Body of pancreas (tissue), 4 donors: ENCODE measurements around the gene NUTF2. TPM values are rescaled to one million over a fixed set of nuclear protein-coding genes. Genes with fewer than 3 reads are reported as not detected.

Source experiments
- ATAC-seq: fragments of 150-250 bp; one replicate; pipeline ENCODE4 v1.9.1; 2016
- DNase-seq, 4 donors: peaks; one replicate each; pipeline ENCODE4 v3.0.0-alpha.2; 2019
- H3K27ac ChIP-seq, 4 donors: fragments of 200-600 bp; sonication (generic); 1 replicate in 3 of 4; 2 replicates in 1 of 4; pipeline versions ENCODE4 v1.5.1 to v1.6.1; 2016 to 2019; ENCODE audit warnings: mild to moderate bottlenecking in 1 of 4, mixed read lengths in 1 of 4, moderate library complexity in 1 of 4
- H3K27me3 ChIP-seq, 2 donors: fragments of 200-600 bp; sonication (generic); one replicate each; pipeline ENCODE4 v1.6.0; 2016; ENCODE audit warnings: mild to moderate bottlenecking in 1 of 2
- H3K36me3 ChIP-seq, 2 donors: fragments of 200-600 bp; sonication (generic); replicated peaks in 1 of 2; 2 replicates each; pipeline ENCODE4 v1.5.1; 2016; ENCODE audit warnings: low read depth in 2 of 2; ENCODE audit not compliant: insufficient read depth in 1 of 2
- H3K4me1 ChIP-seq: fragments of 200-600 bp; sonication (generic); one replicate; pipeline ENCODE4 v1.6.0; 2016
- H3K4me3 ChIP-seq, 2 donors: fragments of 200-600 bp; sonication (generic); 1 replicate in 1 of 2; 2 replicates in 1 of 2; pipeline ENCODE4 v1.5.1; 2016 to 2019
- H3K9me3 ChIP-seq, 3 donors: fragments of 200-600 bp; sonication (generic); 1 replicate in 2 of 3; 2 replicates in 1 of 3; pipeline ENCODE4 v1.5.1; 2016
- CTCF ChIP-seq, 7 experiments: fragments of 450-650 bp in 4 of 7; fragments of 200-600 bp in 3 of 7; sonication (generic) in 3 of 7; IDR thresholded peaks; one replicate each; pipeline ENCODE4 v1.5.1; 2016 to 2019; ENCODE audit warnings: antibody characterized with exemption in 7 of 7
- POLR2A ChIP-seq, 3 donors: fragments of 450-650 bp; IDR thresholded peaks; one replicate each; pipeline ENCODE4 v1.6.1; 2016; ENCODE audit warnings: antibody characterized with exemption in 3 of 3, mild to moderate bottlenecking in 2 of 3
- WGBS, 2 donors: methylation state at CpG; one replicate each; pipeline ENCODE4 v1.1.5; 2017; 5-methylcytosine and 5-hydroxymethylcytosine counted together
- intact Hi-C: fragments of 100-400 bp; cut with DNase I; formaldehyde crosslinking; loops from one replicate; pipeline ENCODE4 v1.15.1; 2023
- total RNA-seq, 2 donors: library from RNA; depleted of rRNA; stranded (reverse); fragments of >200 nt; gene quantifications; one replicate each; pipeline ENCODE4 v1.1.0, GENCODE V29; 2016

NUTF2 gene
- total RNA-seq, 2 donors from 2014 or later: 39.2 to 42.8 TPM

GRCh38 chr16:67877064-67877463 is 30.3 kb downstream of the NUTF2 start:
- H3K36me3 ChIP-seq: peaks cover 21 to 41% of the 10 kb centered on the region in 2 donors
- peaks cover 25% of the 10 kb centered on the region for H3K4me1 ChIP-seq
- no peaks in the 10 kb centered on the region for H3K9me3 ChIP-seq
- ATAC-seq (no peak), DNase-seq (no peak)
- no peak overlapping the region for H3K4me3 ChIP-seq
- no peak for TF ChIP-seq CTCF (IDR thresholded peaks at IDR 0.05)
- no peak for TF ChIP-seq POLR2A (IDR thresholded peaks at IDR 0.05)
- 92 to 100% methylated on average over 1 to 11 of the region's 11 CpGs for WGBS, 2 donors
- H3K27me3 ChIP-seq: no peaks in the 10 kb centered on the region
- intact Hi-C loops: no loop called here
- H3K27ac ChIP-seq: no peak overlapping the region

GRCh38 chr16:67878232-67878631 is 31.5 kb downstream of the NUTF2 start:
- WGBS, 2 donors: 81 to 82% methylated on average over 5 to 6 of the region's 6 CpGs
- DNase-seq (no peak), ATAC-seq (no peak)
- Histone ChIP-seq H3K27me3 (no peaks in the 10 kb centered on the region), H3K4me3 (no peak overlapping the region), H3K9me3 (no peaks in the 10 kb centered on the region), H3K36me3 (peaks cover 21 to 46% of the 10 kb centered on the region in 2 donors), H3K4me1 (peaks cover 20% of the 10 kb centered on the region), H3K27ac (no peak overlapping the region)
- intact Hi-C loops: no loop called here
- no peak for TF ChIP-seq CTCF (IDR thresholded peaks at IDR 0.05)
- TF ChIP-seq POLR2A (IDR thresholded peaks at IDR 0.05): no peak

GRCh38 chr16:67878846-67879245 is 32.1 kb downstream of the NUTF2 start:
- no peaks in the 10 kb centered on the region for H3K27me3 ChIP-seq
- no peak for TF ChIP-seq POLR2A (IDR thresholded peaks at IDR 0.05)
- TF ChIP-seq CTCF (IDR thresholded peaks at IDR 0.05): no peak
- 95 to 100% methylated on average over 2 to 9 of the region's 9 CpGs for WGBS, 2 donors
- no peak overlapping the region for H3K27ac ChIP-seq
- intact Hi-C loops: no loop called here
- no peak for ATAC-seq
- peaks cover 16% of the 10 kb centered on the region for H3K4me1 ChIP-seq
- H3K9me3 ChIP-seq: no peaks in the 10 kb centered on the region
- H3K4me3 ChIP-seq: no peak overlapping the region
- DNase-seq: no peak
- peaks cover 21 to 46% of the 10 kb centered on the region in 2 donors for H3K36me3 ChIP-seq

- Histone ChIP-seq H3K4me3 (no peak overlapping the region), H3K4me1 (peaks cover 10% of the 10 kb centered on the region), H3K36me3 (peaks cover 21 to 46% of the 10 kb centered on the region in 2 donors), H3K9me3 (no peaks in the 10 kb centered on the region), H3K27ac (no peak overlapping the region), H3K27me3 (no peaks in the 10 kb centered on the region)
- DNase-seq (no peak), ATAC-seq (no peak)
- intact Hi-C loops: no loop called here
- 82 to 88% methylated on average over 2 to 12 of the region's 12 CpGs for WGBS, 2 donors
- TF ChIP-seq CTCF (IDR thresholded peaks at IDR 0.05) (no peak), POLR2A (IDR thresholded peaks at IDR 0.05) (no peak)
Observed at GRCh38 chr16:67879462-67879861, 32.7 kb downstream of the NUTF2 start.

- ATAC-seq (no peak), DNase-seq (no peak)
- Histone ChIP-seq H3K27me3 (no peaks in the 10 kb centered on the region), H3K36me3 (peaks cover 21 to 46% of the 10 kb centered on the region in 2 donors), H3K27ac (no peak overlapping the region), H3K4me3 (no peak overlapping the region), H3K4me1 (peaks cover 5% of the 10 kb centered on the region), H3K9me3 (no peaks in the 10 kb centered on the region)
- 58 to 91% methylated on average over 2 to 5 of the region's 5 CpGs for WGBS, 2 donors
- no peak for TF ChIP-seq CTCF (IDR thresholded peaks at IDR 0.05)
- no peak for TF ChIP-seq POLR2A (IDR thresholded peaks at IDR 0.05)
- intact Hi-C loops: loop anchor here (5.0 kb wide), 1 partner anchor 42 kb away; no protein-coding TSS in a partner anchor
Observed at GRCh38 chr16:67879936-67880335, 33.2 kb downstream of the NUTF2 start.
